ENCODE measurements around the gene RAB5A. TPM values are rescaled to one million over a fixed set of nuclear protein-coding genes. Genes with fewer than 3 reads are reported as not detected.
"Not testable (repeated sequence)": the region's sequence is repeated elsewhere in the genome, so short reads cannot be mapped to it uniquely, and the experiment has no call there.

The RAB5A gene
- total and polyA plus RNA-seq, 2 donors from 2014 or later: 27.6 to 76.9 TPM

GRCh38 chr3:20008646-20009045, 61.7 kb downstream of the RAB5A start:
- Histone ChIP-seq H3K4me3 (ENCODE audit: low read length in 3 of 3) (no peak overlapping the region), H3K36me3 (ENCODE audit: control insufficient read depth in 2 of 3, insufficient read depth in 3 of 3, low read length in 3 of 3) (no peaks in the 10 kb centered on the region), H3K9me3 (ENCODE audit: control insufficient read depth in 2 of 3, insufficient read depth in 1 of 3, low read length in 3 of 3) (no peaks in the 10 kb centered on the region), H3K27me3 (ENCODE audit: control insufficient read depth, insufficient read depth, low read length) (no peaks in the 10 kb centered on the region), H3K4me1 (ENCODE audit: control insufficient read depth in 2 of 3, insufficient read depth in 2 of 3, low read depth in 1 of 3, low read length in 3 of 3) (no peaks in the 10 kb centered on the region), H3K27ac (ENCODE audit: low read depth in 2 of 2, low read length in 2 of 2) (no peak overlapping the region), H3K9ac (ENCODE audit: low read length in 3 of 3) (no peak overlapping the region)
- intact Hi-C loops (cut with DNase I): no loop called here
- no peak for DNase-seq
- no peak for FAIRE-seq
- no peak for TF ChIP-seq CTCF (IDR thresholded peaks at IDR 0.05; ENCODE audit: borderline replicate concordance, extremely low read depth, insufficient read depth)

DNA sequence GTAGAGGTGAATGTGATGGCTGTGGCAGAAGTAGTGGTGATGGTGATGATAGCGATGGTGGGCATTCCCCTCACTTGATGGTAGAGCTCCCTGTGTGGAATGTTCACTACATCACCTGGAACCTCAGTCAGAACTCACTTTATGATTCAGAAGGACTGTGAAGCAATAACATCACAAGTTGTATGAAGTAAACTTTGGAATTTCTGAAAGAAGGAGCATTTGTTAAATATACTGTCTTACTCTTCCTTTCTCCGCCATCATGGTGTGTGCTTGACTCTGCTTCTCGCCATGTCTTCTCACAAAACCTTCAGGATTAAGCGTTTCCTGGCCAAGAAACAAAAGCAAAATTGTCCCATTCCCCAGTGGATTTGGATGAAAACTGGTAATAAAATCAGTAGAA, 65.3 kb downstream of the RAB5A start, which contains the start of gene PP2D1:
Gene PP2D1 (minus strand): TSS at position 101 of the 400 bp plus-strand sequence. CDS start 192 bp downstream, outside the sequence.
- Histone ChIP-seq H3K4me3 (ENCODE audit: low read length in 3 of 3) (no peak within 1 kb of the TSS), H3K9me3 (ENCODE audit: control insufficient read depth in 2 of 3, insufficient read depth in 1 of 3, low read length in 3 of 3) (no peaks in the 10 kb centered on the region), H3K4me1 (ENCODE audit: control insufficient read depth in 2 of 3, insufficient read depth in 2 of 3, low read depth in 1 of 3, low read length in 3 of 3) (no peaks in the 10 kb centered on the region), H3K36me3 (ENCODE audit: control insufficient read depth in 2 of 3, insufficient read depth in 3 of 3, low read length in 3 of 3) (no peaks in the 10 kb centered on the region), H3K27me3 (ENCODE audit: control insufficient read depth, insufficient read depth, low read length) (no peaks in the 10 kb centered on the region), H3K27ac (ENCODE audit: low read depth in 2 of 2, low read length in 2 of 2) (no peak within 1 kb of the TSS), H3K9ac (ENCODE audit: low read length in 3 of 3) (no peak within 1 kb of the TSS)
- intact Hi-C loops (cut with DNase I): no loop called here
- DNase-seq (no peak), FAIRE-seq (no peak)
- TF ChIP-seq CTCF (IDR thresholded peaks at IDR 0.05; ENCODE audit: borderline replicate concordance, extremely low read depth, insufficient read depth): no peak

DNA sequence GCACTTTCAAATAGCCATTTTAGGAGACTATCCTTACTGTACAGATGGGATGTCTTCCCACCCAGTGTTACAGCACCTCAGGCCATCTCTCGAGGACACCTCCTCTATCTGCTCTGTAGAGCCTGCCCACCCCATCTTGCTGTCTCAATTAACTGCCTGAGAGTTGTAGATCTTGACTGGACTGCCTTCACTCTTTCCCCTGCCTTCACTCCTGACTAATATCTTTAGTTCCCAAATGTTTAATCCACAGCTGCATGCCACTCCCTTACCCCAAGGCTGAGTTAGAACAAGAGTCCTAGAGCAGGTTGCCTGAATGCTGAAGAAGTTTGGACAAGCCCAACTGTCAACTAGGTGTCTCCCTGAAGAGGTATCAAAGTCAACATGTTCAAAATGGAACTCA, 66.5 kb downstream of the RAB5A start:
- Histone ChIP-seq H3K9me3 (ENCODE audit: control insufficient read depth in 2 of 3, insufficient read depth in 1 of 3, low read length in 3 of 3) (no peaks in the 10 kb centered on the region), H3K27ac (ENCODE audit: low read depth in 2 of 2, low read length in 2 of 2) (no peak overlapping the region), H3K36me3 (ENCODE audit: control insufficient read depth in 2 of 3, insufficient read depth in 3 of 3, low read length in 3 of 3) (no peaks in the 10 kb centered on the region), H3K4me1 (ENCODE audit: control insufficient read depth in 2 of 3, insufficient read depth in 2 of 3, low read depth in 1 of 3, low read length in 3 of 3) (no peaks in the 10 kb centered on the region), H3K4me3 (ENCODE audit: low read length in 3 of 3) (no peak overlapping the region), H3K9ac (ENCODE audit: low read length in 3 of 3) (no peak overlapping the region), H3K27me3 (ENCODE audit: control insufficient read depth, insufficient read depth, low read length) (no peaks in the 10 kb centered on the region)
- intact Hi-C loops (cut with DNase I): no loop called here
- no peak for FAIRE-seq
- TF ChIP-seq CTCF (IDR thresholded peaks at IDR 0.05; ENCODE audit: borderline replicate concordance, extremely low read depth, insufficient read depth): no peak
- no peak for DNase-seq

- intact Hi-C loops (cut with DNase I): no loop called here
- no peak for FAIRE-seq
Measured at GRCh38 chr3:20015525-20015924, 68.6 kb downstream of the RAB5A start.

DNA sequence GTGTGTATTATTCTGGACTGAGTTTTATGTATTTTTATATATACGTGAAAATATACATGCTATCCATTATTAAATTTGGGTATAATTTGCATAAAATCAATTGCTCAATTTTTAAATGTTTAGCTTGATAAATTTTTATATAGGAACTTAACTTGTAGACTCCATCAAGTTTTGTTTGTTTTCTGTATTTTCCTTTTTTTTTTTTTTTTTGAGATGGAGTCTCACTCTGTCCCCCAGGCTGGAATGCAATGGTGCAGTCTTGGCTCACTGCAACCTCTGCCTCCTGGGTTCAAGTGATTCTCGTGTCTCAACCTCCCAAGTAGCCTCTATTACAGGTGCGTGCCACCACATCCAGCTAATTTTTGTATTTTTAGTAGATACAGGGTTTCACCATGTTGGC, 69.2 kb downstream of the RAB5A start:
- H3K36me3 ChIP-seq (ENCODE audit: control insufficient read depth in 2 of 3, insufficient read depth in 3 of 3, low read length in 3 of 3); H3K9me3 ChIP-seq (ENCODE audit: control insufficient read depth in 2 of 3, insufficient read depth in 1 of 3, low read length in 3 of 3); FAIRE-seq; H3K9ac ChIP-seq (ENCODE audit: low read length in 3 of 3); H3K4me1 ChIP-seq (ENCODE audit: control insufficient read depth in 2 of 3, insufficient read depth in 2 of 3, low read depth in 1 of 3, low read length in 3 of 3); intact Hi-C loops (cut with DNase I); H3K27ac ChIP-seq (ENCODE audit: low read depth in 2 of 2, low read length in 2 of 2); DNase-seq; H3K27me3 ChIP-seq (ENCODE audit: control insufficient read depth, insufficient read depth, low read length); H3K4me3 ChIP-seq (ENCODE audit: low read length in 3 of 3): not testable (repeated sequence)

More at GRCh38 chr3:20015525-20015924, 68.6 kb downstream of the RAB5A start:
- Histone ChIP-seq H3K27ac (ENCODE audit: low read depth in 2 of 2, low read length in 2 of 2) (no peak overlapping the region), H3K9ac (ENCODE audit: low read length in 3 of 3) (no peak overlapping the region), H3K27me3 (ENCODE audit: control insufficient read depth, insufficient read depth, low read length) (no peaks in the 10 kb centered on the region), H3K4me1 (ENCODE audit: control insufficient read depth in 2 of 3, insufficient read depth in 2 of 3, low read depth in 1 of 3, low read length in 3 of 3) (no peaks in the 10 kb centered on the region), H3K4me3 (ENCODE audit: low read length in 3 of 3) (no peak overlapping the region), H3K9me3 (ENCODE audit: control insufficient read depth in 2 of 3, insufficient read depth in 1 of 3, low read length in 3 of 3) (no peaks in the 10 kb centered on the region), H3K36me3 (ENCODE audit: control insufficient read depth in 2 of 3, insufficient read depth in 3 of 3, low read length in 3 of 3) (no peaks in the 10 kb centered on the region)
- DNase-seq: no peak
- no peak for TF ChIP-seq CTCF (IDR thresholded peaks at IDR 0.05; ENCODE audit: borderline replicate concordance, extremely low read depth, insufficient read depth)
